IMR-90 (cell line): ENCODE results near the gene CDC42BPA. TPM values are rescaled to one million over a fixed set of nuclear protein-coding genes. Genes with fewer than 3 reads are reported as not detected.
A peak's percentile ranks its signal among the peaks of the same experiment; 100 is the strongest.

Source experiments
- ATAC-seq: fragments of 200-7000 bp; cut with Tn5 transposase; 2 replicates; pipeline ENCODE4 v1.9.1; 2020; ENCODE audit warnings: low read depth, mild to moderate bottlenecking, moderate library complexity
- BruUV-seq: library from RNA; stranded (reverse); fragments of 400-500 nt; replicated peaks from 2 replicates; lab custom pipeline; 2021; lab: Mats Ljungman, UMichigan
- CTCF ChIA-PET: fragments of 300-600 bp; formaldehyde crosslinking; extraction: SDS; loops from one replicate; lab custom pipeline; 2021; ENCODE audit warnings: antibody characterized with exemption; lab: Yijun Ruan, JAX
- POLR2A ChIA-PET: fragments of 300-600 bp; sonication (Branson Sonifier 250); formaldehyde crosslinking; loops from one replicate; lab custom pipeline; 2022; ENCODE audit warnings: antibody characterized with exemption; ENCODE audit not compliant: unreplicated experiment; lab: Charles Lee
- DNase-seq: peaks from one replicate; pipeline ENCODE4 v3.0.0; 2013
- H2AFZ ChIP-seq: replicated peaks from 2 replicates; pipeline ENCODE3; 2013; ENCODE audit warnings: low read length, mild to moderate bottlenecking; ENCODE audit not compliant: poor library complexity
- H2AK5ac ChIP-seq: 2 replicates; pipeline ENCODE4 v1.6.1; 2013; ENCODE audit warnings: low read depth, low read length, inconsistent platforms
- H2AK9ac ChIP-seq: replicated peaks from 2 replicates; pipeline ENCODE3; 2013; ENCODE audit warnings: mild to moderate bottlenecking, low read depth, low read length, moderate library complexity; ENCODE audit not compliant: poor library complexity
- H2BK120ac ChIP-seq: 2 replicates; pipeline ENCODE4 v1.6.1; 2013; ENCODE audit warnings: low read depth, low read length, inconsistent platforms
- H2BK15ac ChIP-seq: 3 replicates; pipeline ENCODE4 v1.6.1; 2013; ENCODE audit warnings: low read depth, low read length, inconsistent platforms
- H2BK20ac ChIP-seq: 2 replicates; pipeline ENCODE4 v1.6.1; 2013; ENCODE audit warnings: low read depth, mild to moderate bottlenecking, inconsistent platforms, low read length, moderate library complexity
- H2BK5ac ChIP-seq: 2 replicates; pipeline ENCODE4 v1.6.1; 2013; ENCODE audit warnings: mild to moderate bottlenecking, low read depth, low read length, inconsistent platforms; ENCODE audit not compliant: poor library complexity, severe bottlenecking
- H3K14ac ChIP-seq: replicated peaks from 2 replicates; pipeline ENCODE4 v1.6.1; 2013; ENCODE audit warnings: low read depth, low read length, inconsistent platforms
- H3K18ac ChIP-seq: 2 replicates; pipeline ENCODE4 v1.6.1; 2013; ENCODE audit warnings: low read depth, low read length, control low read depth
- H3K23ac ChIP-seq: 2 replicates; pipeline ENCODE4 v1.6.1; 2013; ENCODE audit warnings: low read depth, low read length, inconsistent platforms
- H3K27ac ChIP-seq: 2 replicates; pipeline ENCODE4 v1.5.1; 2013; ENCODE audit warnings: mild to moderate bottlenecking, control low read depth, low read length; ENCODE audit not compliant: insufficient read depth
- H3K27me3 ChIP-seq: 2 replicates; pipeline ENCODE4 v1.6.1; 2013; ENCODE audit warnings: low read length; ENCODE audit not compliant: control insufficient read depth, insufficient read depth
- H3K36me3 ChIP-seq: 2 replicates; pipeline ENCODE4 v1.6.1; 2013; ENCODE audit warnings: low read length, mixed read lengths; ENCODE audit not compliant: control insufficient read depth, insufficient read depth
- H3K4ac ChIP-seq: 2 replicates; pipeline ENCODE4 v1.6.1; 2013; ENCODE audit warnings: low read depth, low read length, inconsistent platforms
- H3K4me1 ChIP-seq: 2 replicates; pipeline ENCODE4 v1.6.1; 2013; ENCODE audit warnings: low read length, mixed read lengths; ENCODE audit not compliant: control insufficient read depth, insufficient read depth
- H3K4me2 ChIP-seq: 2 replicates; pipeline ENCODE4 v1.6.1; 2013; ENCODE audit warnings: low read depth, mild to moderate bottlenecking, control low read depth, low read length, moderate library complexity
- H3K4me3 ChIP-seq: 2 replicates; pipeline ENCODE4 v1.5.1; 2013; ENCODE audit warnings: low read depth, mild to moderate bottlenecking, control low read depth, low read length, moderate library complexity; ENCODE audit not compliant: insufficient read depth
- H3K56ac ChIP-seq: 2 replicates; pipeline ENCODE4 v1.6.1; 2013; ENCODE audit warnings: low read length, inconsistent platforms; ENCODE audit not compliant: insufficient read depth; ENCODE audit errors: extremely low read depth
- H3K79me1 ChIP-seq, 2 experiments: 2 replicates each; pipeline ENCODE4 v1.6.1; 2013; ENCODE audit warnings: low read length in 2 of 2, inconsistent platforms in 1 of 2, low read depth in 1 of 2
- H3K9ac ChIP-seq: 2 replicates; pipeline ENCODE4 v1.6.1; 2013; ENCODE audit warnings: low read depth, low read length, control low read depth
- H3K9me1 ChIP-seq: 2 replicates; pipeline ENCODE4 v1.6.1; 2013; ENCODE audit warnings: low read length, inconsistent platforms; ENCODE audit not compliant: insufficient read depth
- H3K9me3 ChIP-seq: 2 replicates; pipeline ENCODE4 v1.6.1; 2013; ENCODE audit warnings: low read length; ENCODE audit not compliant: control insufficient read depth, insufficient read depth
- H4K20me1 ChIP-seq: 2 replicates; pipeline ENCODE4 v1.6.1; 2013; ENCODE audit warnings: low read length, inconsistent platforms; ENCODE audit not compliant: insufficient read depth
- H4K5ac ChIP-seq: 2 replicates; pipeline ENCODE4 v1.6.1; 2013; ENCODE audit warnings: mild to moderate bottlenecking, low read depth, low read length, control low read depth
- H4K8ac ChIP-seq, 2 experiments: 2 replicates each; pipeline ENCODE4 v1.6.1; 2013; ENCODE audit warnings: low read depth in 2 of 2, low read length in 2 of 2, control low read depth in 1 of 2, inconsistent platforms in 1 of 2
- H4K91ac ChIP-seq: 2 replicates; pipeline ENCODE4 v1.6.1; 2013; ENCODE audit warnings: low read depth, low read length, inconsistent platforms; ENCODE audit not compliant: insufficient read depth
- CEBPB ChIP-seq: IDR thresholded peaks from 2 replicates; pipeline ENCODE4 v1.6.1; 2012; ENCODE audit warnings: low read depth, low read length, improper control_type of control experiment
- MAFK ChIP-seq: IDR thresholded peaks from 2 replicates; pipeline ENCODE4 v1.6.1; 2012; ENCODE audit warnings: low read depth, low read length, improper control_type of control experiment
- MAZ ChIP-seq: IDR thresholded peaks from 2 replicates; pipeline ENCODE4 v1.6.1; 2012; ENCODE audit warnings: low read depth, mild to moderate bottlenecking, low read length, improper control_type of control experiment, moderate library complexity, borderline replicate concordance
- WGBS, 2 experiments: methylation state at CpG; one replicate each; pipeline versions ENCODE4 v1.1.5 to v1.1.7; 2013; ENCODE audit warnings: missing lambda C conversion rate in 2 of 2; ENCODE audit not compliant: insufficient read length in 1 of 2; ENCODE audit errors: extremely low coverage in 2 of 2; 5-methylcytosine and 5-hydroxymethylcytosine counted together
- dilution Hi-C: fragments of 300-500 bp; cut with HindIII; formaldehyde crosslinking; loops from one replicate; pipeline ENCODE4 v1.14.3; 2018; ENCODE audit warnings: low sequenced_read_pairs; ENCODE audit not compliant: unreplicated experiment
- in situ Hi-C: fragments of 300-500 bp; cut with MboI; formaldehyde crosslinking; loops from 3 replicates; pipeline ENCODE4 v1.14.3; 2019; ENCODE audit warnings: low sequenced_read_pairs, inconsistent platforms, mixed read lengths
- intact Hi-C: fragments of 100-400 bp; cut with micrococcal nuclease; formaldehyde crosslinking; loops from 2 replicates; pipeline ENCODE4 v1.10.0; 2022
- polyA plus RNA-seq, 3 experiments: library from polyadenylated mRNA; depleted of rRNA; stranded (reverse); fragments of >200 nt; gene quantifications; 2 replicates each; pipeline ENCODE4 v1.2.3, GENCODE V29; 2012; ENCODE audit warnings: low replicate concordance in 1 of 3
- total RNA-seq: library from RNA; depleted of rRNA; stranded (reverse); fragments of >200 nt; gene quantifications from 2 replicates; pipeline ENCODE4 v1.2.3, GENCODE V29; 2012

The CDC42BPA gene
- total and polyA plus RNA-seq, 2 of the 4 experiments (the other 2 are of a cell fraction): 9.4 to 27.8 TPM

DNA sequence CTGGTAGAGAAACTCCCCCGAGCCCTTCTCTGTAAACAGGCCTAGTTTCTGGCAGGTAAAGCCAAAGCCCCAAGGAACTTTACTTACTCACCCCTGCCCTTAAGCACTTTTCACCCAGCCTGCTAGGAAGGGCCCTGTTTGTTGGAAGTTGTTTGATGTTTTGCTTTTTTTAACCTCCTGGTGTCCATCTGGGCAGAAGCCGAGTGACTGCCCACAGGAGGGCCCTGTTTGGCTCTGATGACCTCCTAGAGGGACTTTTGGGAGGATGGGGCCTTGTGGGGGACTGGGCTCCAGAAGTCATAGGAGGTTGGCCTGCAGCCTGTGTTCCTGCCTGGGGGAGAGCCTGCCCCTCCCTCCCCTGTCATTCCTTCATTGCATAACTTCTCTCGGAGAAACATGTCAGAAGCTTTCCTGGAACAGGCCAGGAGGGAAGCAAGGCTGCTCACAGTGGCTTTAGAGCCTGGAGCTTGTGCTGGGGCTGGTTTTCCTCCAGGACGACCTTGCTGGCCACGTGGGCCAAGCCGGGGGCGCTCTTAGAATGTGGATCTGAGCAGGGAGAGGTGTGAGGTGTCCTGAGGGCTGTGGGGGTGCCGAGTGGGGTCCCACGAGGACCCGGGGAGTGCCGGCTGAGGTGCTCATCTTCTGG lies 344.3 kb downstream of the CDC42BPA start:
- TF ChIP-seq MAFK: no peak
- peak; percentile 54 for TF ChIP-seq CEBPB
- peak; percentile 35; the same call in 1 of the 2 replicates for TF ChIP-seq MAZ
- H2AK5ac ChIP-seq: no peak overlapping the region
- H3K79me1 ChIP-seq: no peaks in the 10 kb centered on the region
- peak overlapping the region; percentile 24 for H2AK9ac ChIP-seq
- no peak overlapping the region for H4K91ac ChIP-seq
- H4K8ac ChIP-seq: no peak overlapping the region
- no peak overlapping the region for H3K23ac ChIP-seq
- POLR2A ChIA-PET: no interaction called here
- H3K36me3 ChIP-seq: no peaks in the 10 kb centered on the region
- H3K4ac ChIP-seq: no peak overlapping the region
- no peaks in the 10 kb centered on the region for H3K9me1 ChIP-seq
- H4K5ac ChIP-seq: no peak overlapping the region; the same call in 1 of the 2 replicates
- H3K9ac ChIP-seq: no peak overlapping the region
- ATAC-seq (peak; percentile 80), DNase-seq (peak; percentile 24)
- peaks cover 5% of the 10 kb centered on the region for H3K9me3 ChIP-seq
- intact Hi-C loops: no loop called here
- H3K4me3 ChIP-seq: no peak overlapping the region
- H3K27ac ChIP-seq: peak overlapping the region; percentile 35; the same call in 1 of the 2 replicates
- in situ Hi-C loops: no loop called here
- no peak overlapping the region for H2BK5ac ChIP-seq
- H3K27me3 ChIP-seq: no peaks in the 10 kb centered on the region
- no peak overlapping the region for H2BK120ac ChIP-seq
- no peak overlapping the region for H2BK20ac ChIP-seq
- no peaks in the 10 kb centered on the region for H4K20me1 ChIP-seq
- H3K14ac ChIP-seq: no peak overlapping the region
- CTCF ChIA-PET: interaction anchor here (1.1 kb wide), 1 partner anchor 27 kb away, joined by 4 read pairs; no protein-coding TSS in a partner anchor
- no peak overlapping the region for H3K56ac ChIP-seq
- peak overlapping the region; percentile 63 for H2AFZ ChIP-seq
- no peak overlapping the region; the same call in 1 of the 2 replicates for H3K18ac ChIP-seq
- H3K4me2 ChIP-seq: no peak overlapping the region
- 75% methylated on average over 7 of the region's 11 CpGs; no CpG with 5 or more reads in 1 of the 2 experiments for WGBS, 2 experiments
- peaks cover 14% of the 10 kb centered on the region; the same call in 1 of the 2 replicates for H3K4me1 ChIP-seq
- dilution Hi-C loops: no loop called here
- BruUV-seq: no TSS peak
- H2BK15ac ChIP-seq: no peak overlapping the region
